HepG2 (cell line): ENCODE data around the gene USP40. TPM values are rescaled to one million over a fixed set of nuclear protein-coding genes. Genes with fewer than 3 reads are reported as not detected.

Experiments used
- ATAC-seq: fragments of 200-7000 bp; cut with Tn5 transposase; 3 replicates; pipeline ENCODE4 v1.9.1; 2020; ENCODE audit warnings: mild to moderate bottlenecking, moderate library complexity
- BruUV-seq: library from RNA; stranded (reverse); fragments of 400-500 nt; replicated peaks from 2 replicates; lab custom pipeline; 2021; lab: Mats Ljungman, UMichigan
- CTCF ChIA-PET: fragments of 300-600 bp; formaldehyde crosslinking; extraction: SDS; loops from one replicate; lab custom pipeline; 2021; ENCODE audit warnings: low total read pairs, inconsistent platforms, low intra/inter-chr PET ratio; lab: Yijun Ruan, JAX
- POLR2A ChIA-PET: fragments of 350-600 bp; sonication (Branson Sonifier 250); formaldehyde crosslinking; loops from one replicate; lab custom pipeline; 2020; ENCODE audit warnings: antibody characterized with exemption, inconsistent platforms; lab: Yijun Ruan, JAX
- DNase-seq: peaks from one replicate; pipeline ENCODE4 v3.0.0-alpha.2; 2015; ENCODE audit warnings: low spot score
- FAIRE-seq: peaks from 3 replicates; lab custom pipeline; 2011; peaks lifted over from hg19 to GRCh38; lab: Jason Lieb, UNC
- H2AFZ ChIP-seq: one replicate; pipeline ENCODE4 v1.6.1; 2011; ENCODE audit warnings: low read length, inconsistent platforms
- H3K27ac ChIP-seq: fragments of 300-600 bp; 3 replicates; pipeline ENCODE4 v1.8.0; 2011; ENCODE audit warnings: mixed run types, mild to moderate bottlenecking, mixed read lengths, low read length, inconsistent platforms; ENCODE audit not compliant: insufficient read depth; ENCODE audit errors: extremely low read length
- H3K27me3 ChIP-seq, 2 experiments: fragments of 200-600 bp in 1 of 2; 2 replicates in 1 of 2; 3 replicates in 1 of 2; pipeline versions ENCODE4 v1.6.0 to v1.8.0; 2011; ENCODE audit warnings: low read length in 2 of 2, mild to moderate bottlenecking in 2 of 2, moderate library complexity in 2 of 2, inconsistent platforms in 1 of 2; ENCODE audit not compliant: insufficient read depth in 2 of 2, control insufficient read depth in 1 of 2
- H3K36me3 ChIP-seq, 2 experiments: fragments of 200-600 bp in 1 of 2; replicated peaks in 1 of 2; 2 replicates in 1 of 2; 3 replicates in 1 of 2; pipeline versions ENCODE4 v1.5.1 to v1.8.0; 2011; ENCODE audit warnings: low read length in 2 of 2, inconsistent platforms in 1 of 2; ENCODE audit not compliant: insufficient read depth in 2 of 2, control insufficient read depth in 1 of 2
- H3K4me1 ChIP-seq: 2 replicates; pipeline ENCODE4 v1.5.1; 2012; ENCODE audit warnings: low read length, inconsistent platforms; ENCODE audit not compliant: insufficient read depth
- H3K4me2 ChIP-seq: 2 replicates; pipeline ENCODE4 v1.6.0; 2011; ENCODE audit warnings: low read depth, low read length, inconsistent platforms
- H3K4me3 ChIP-seq, 3 experiments: fragments of 200-600 bp in 1 of 3; sonication (generic), shearing (Covaris generic) in 1 of 3; replicated peaks in 1 of 3; 2 replicates each; pipeline ENCODE4 v1.5.1; 2011 to 2016; ENCODE audit warnings: low read length in 3 of 3, inconsistent platforms in 2 of 3, low read depth in 2 of 3, mild to moderate bottlenecking in 2 of 3, control low read depth in 1 of 3, mixed read lengths in 1 of 3; ENCODE audit not compliant: insufficient read depth in 1 of 3
- H3K79me2 ChIP-seq: one replicate; pipeline ENCODE4 v1.6.1; 2011; ENCODE audit warnings: low read length, inconsistent platforms; ENCODE audit not compliant: insufficient read depth
- H3K9ac ChIP-seq: 2 replicates; pipeline ENCODE4 v1.6.0; 2011; ENCODE audit warnings: mild to moderate bottlenecking, low read depth, low read length, inconsistent platforms; ENCODE audit not compliant: insufficient read depth
- H3K9me3 ChIP-seq: 2 replicates; pipeline ENCODE4 v1.5.1; 2012; ENCODE audit warnings: mild to moderate bottlenecking, low read length
- H4K20me1 ChIP-seq: 2 replicates; pipeline ENCODE4 v1.6.0; 2011; ENCODE audit warnings: inconsistent platforms, mild to moderate bottlenecking, low read length, moderate library complexity; ENCODE audit not compliant: insufficient read depth
- CEBPB ChIP-seq: IDR thresholded peaks from 2 replicates; pipeline ENCODE4 v1.6.1; 2011; ENCODE audit warnings: low read depth, low read length, improper control_type of control experiment, borderline replicate concordance
- HCFC1 ChIP-seq: fragments of 150-350 bp; IDR thresholded peaks from 2 replicates; pipeline ENCODE4 v1.6.1; 2014; ENCODE audit warnings: low read depth, low read length
- KLF6 ChIP-seq: IDR thresholded peaks from 2 replicates; pipeline ENCODE4 v1.8.0; 2016; ENCODE audit warnings: missing biosample characterization, missing genetic modification reagents
- MED1 ChIP-seq: sonication (generic); formaldehyde crosslinking; IDR thresholded peaks from 2 replicates; pipeline ENCODE4 v1.4.0; 2020; ENCODE audit warnings: missing genetic modification reagents
- MIER3 ChIP-seq: IDR thresholded peaks from 2 replicates; pipeline ENCODE4 v1.6.1; 2016; ENCODE audit warnings: missing compliant biosample characterization, borderline replicate concordance
- NFIC ChIP-seq: IDR thresholded peaks from 2 replicates; pipeline ENCODE4 v1.6.1; 2012; ENCODE audit warnings: mild to moderate bottlenecking, low read length, inconsistent platforms
- PHB2 ChIP-seq: fragments of 450-650 bp; IDR thresholded peaks from 2 replicates; pipeline ENCODE4 v1.6.1; 2018; ENCODE audit not compliant: partially characterized antibody
- RFX1 ChIP-seq: fragments of 450-650 bp; IDR thresholded peaks from 2 replicates; pipeline ENCODE4 v1.6.1; 2017
- RFX5 ChIP-seq: IDR thresholded peaks from 2 replicates; pipeline ENCODE4 v1.6.1; 2011; ENCODE audit warnings: low read depth, low read length, improper control_type of control experiment
- SRSF9 ChIP-seq: fragments of 200-400 bp; formaldehyde crosslinking; IDR thresholded peaks from 2 replicates; pipeline ENCODE4 v1.6.1; 2018; ENCODE audit warnings: borderline replicate concordance, mild to moderate bottlenecking, low read depth, low read length; ENCODE audit not compliant: insufficient read depth, poor library complexity, severe bottlenecking
- ZBTB21 ChIP-seq: sonication (generic); formaldehyde crosslinking; IDR thresholded peaks from 2 replicates; pipeline ENCODE4 v1.4.0; 2020; ENCODE audit warnings: missing genetic modification reagents
- ZNF513 ChIP-seq: sonication (generic); formaldehyde crosslinking; conservative IDR thresholded peaks from 2 replicates; pipeline ENCODE4 v1.5.0; 2020; ENCODE audit warnings: missing genetic modification reagents
- ZNF691 ChIP-seq: sonication (generic); formaldehyde crosslinking; IDR thresholded peaks from 2 replicates; pipeline ENCODE4 v1.4.0; 2020; ENCODE audit warnings: missing genetic modification reagents, low read depth, mild to moderate bottlenecking, borderline replicate concordance
- ZNF749 ChIP-seq: sonication (generic); formaldehyde crosslinking; IDR thresholded peaks from 2 replicates; pipeline ENCODE4 v1.8.0; 2022; ENCODE audit warnings: mild to moderate bottlenecking, missing genetic modification reagents, moderate library complexity, borderline replicate concordance
- ZNF784 ChIP-seq: sonication (generic); formaldehyde crosslinking; IDR thresholded peaks from 2 replicates; pipeline ENCODE4 v1.5.1; 2020; ENCODE audit warnings: missing genetic modification reagents, mild to moderate bottlenecking, borderline replicate concordance
- ZUFSP ChIP-seq: sonication (generic); formaldehyde crosslinking; IDR thresholded peaks from 2 replicates; pipeline ENCODE4 v1.9.0; 2021; ENCODE audit warnings: missing genetic modification reagents, mild to moderate bottlenecking, borderline replicate concordance
- WGBS: methylation state at CpG from one replicate; pipeline ENCODE4 v1.1.6; 2017; ENCODE audit warnings: low lambda C conversion rate; 5-methylcytosine and 5-hydroxymethylcytosine counted together
- in situ Hi-C: cut with HindIII; loops from 2 replicates; pipeline ENCODE4 v1.10.0; 2017; ENCODE audit warnings: low pct_unique_long_range_greater_than_20kb; ENCODE audit not compliant: extremely low pct_ligation_motif_present
- intact Hi-C: fragments of 100-400 bp; cut with micrococcal nuclease; formaldehyde crosslinking; loops from one replicate; pipeline ENCODE4 v1.10.0; 2022; ENCODE audit not compliant: unreplicated experiment
- polyA plus RNA-seq, 8 experiments: library from polyadenylated mRNA; depleted of rRNA in 3 of 8; stranded (reverse) in 7 of 8; unstranded in 1 of 8; fragments of >200 nt; fragmentation: Illumina TruSeq in 4 of 8; extraction: Trizol in 4 of 8; gene quantifications; 2 replicates each; pipeline versions ENCODE4 v1.2.1 to v1.2.3, GENCODE V29; 2011 to 2016; ENCODE audit warnings: low read depth in 4 of 8, missing spikeins in 1 of 8, mixed read lengths in 1 of 8; ENCODE audit not compliant: insufficient read depth in 1 of 8
- total RNA-seq, 5 experiments: library from RNA; depleted of rRNA; stranded (reverse); fragments of >200 nt; fragmentation: Illumina TruSeq; extraction: Trizol; gene quantifications; 2 replicates each; pipeline ENCODE4 v1.2.3, GENCODE V29; 2016; ENCODE audit warnings: low read depth in 1 of 5

The USP40 gene
- total and polyA plus RNA-seq, 2 of the 13 experiments (the other 11 are each of a cell fraction or from before 2014, with no cell fraction given), result 41.0 to 46.3 TPM

GRCh38 chr2:233528182-233528581 is 38.4 kb downstream of the USP40 start:
- DNase-seq, result no peak
- no peak for TF ChIP-seq ZNF513 (CRISPR knock-in tag)
- no peak for TF ChIP-seq RFX5
- TF ChIP-seq RFX1, result no peak
- no TSS peak for BruUV-seq
- Histone ChIP-seq H3K4me2 (no peak overlapping the region), H2AFZ (no peak overlapping the region), H3K27me3 (no peaks in the 10 kb centered on the region), H3K36me3 (peaks cover 14 to 15% of the 10 kb centered on the region in 2 experiments), H4K20me1 (no peaks in the 10 kb centered on the region), H3K4me3 (no peak overlapping the region), H3K79me2 (no peaks in the 10 kb centered on the region), H3K4me1 (no peaks in the 10 kb centered on the region; the same call in 1 of the 2 replicates), H3K9ac (no peak overlapping the region), H3K27ac (no peak overlapping the region), H3K9me3 (no peaks in the 10 kb centered on the region)
- POLR2A ChIA-PET, result no interaction called here
- no peak for ATAC-seq
- WGBS, result 96% methylated on average over 10 of the region's 10 CpGs
- CTCF ChIA-PET, result no interaction called here
- intact Hi-C loops (no loop called here), in situ Hi-C loops (no loop called here)
- no peak for FAIRE-seq

- Histone ChIP-seq H3K36me3 (peaks cover 8% of the 10 kb centered on the region in 2 experiments; a peak in 3 of 5 replicates), H3K27ac (no peak overlapping the region), H3K4me2 (no peak overlapping the region), H3K4me1 (no peaks in the 10 kb centered on the region; the same call in 1 of the 2 replicates), H4K20me1 (no peaks in the 10 kb centered on the region), H3K9me3 (no peaks in the 10 kb centered on the region), H3K4me3 (no peak overlapping the region), H2AFZ (no peak overlapping the region), H3K79me2 (no peaks in the 10 kb centered on the region), H3K27me3 (no peaks in the 10 kb centered on the region), H3K9ac (no peak overlapping the region)
- intact Hi-C loops, result no loop called here
- ChIA-PET POLR2A (no interaction called here), CTCF (no interaction called here)
- in situ Hi-C loops, result no loop called here
- no peak for DNase-seq
- ATAC-seq, result no peak
- BruUV-seq, result no TSS peak
- FAIRE-seq, result no peak
- TF ChIP-seq MED1 (CRISPR knock-in tag) (no peak), ZNF749 (CRISPR knock-in tag) (no peak), ZBTB21 (CRISPR knock-in tag) (no peak), HCFC1 (no peak), ZNF784 (CRISPR knock-in tag) (no peak), KLF6 (CRISPR knock-in tag) (no peak), CEBPB (no peak), PHB2 (no peak), NFIC (no peak), SRSF9 (no peak), ZUFSP (CRISPR knock-in tag) (no peak), ZNF691 (CRISPR knock-in tag) (no peak), MIER3 (no peak)
Observed at GRCh38 chr2:233525791-233526190, 40.8 kb downstream of the USP40 start.
